ENCODE measurements around the gene OSBPL7. TPM values are rescaled to one million over a fixed set of nuclear protein-coding genes. Genes with fewer than 3 reads are reported as not detected.

OSBPL7 gene
- total RNA-seq, 1 donor from 2014 or later: 28.8 TPM

DNA sequence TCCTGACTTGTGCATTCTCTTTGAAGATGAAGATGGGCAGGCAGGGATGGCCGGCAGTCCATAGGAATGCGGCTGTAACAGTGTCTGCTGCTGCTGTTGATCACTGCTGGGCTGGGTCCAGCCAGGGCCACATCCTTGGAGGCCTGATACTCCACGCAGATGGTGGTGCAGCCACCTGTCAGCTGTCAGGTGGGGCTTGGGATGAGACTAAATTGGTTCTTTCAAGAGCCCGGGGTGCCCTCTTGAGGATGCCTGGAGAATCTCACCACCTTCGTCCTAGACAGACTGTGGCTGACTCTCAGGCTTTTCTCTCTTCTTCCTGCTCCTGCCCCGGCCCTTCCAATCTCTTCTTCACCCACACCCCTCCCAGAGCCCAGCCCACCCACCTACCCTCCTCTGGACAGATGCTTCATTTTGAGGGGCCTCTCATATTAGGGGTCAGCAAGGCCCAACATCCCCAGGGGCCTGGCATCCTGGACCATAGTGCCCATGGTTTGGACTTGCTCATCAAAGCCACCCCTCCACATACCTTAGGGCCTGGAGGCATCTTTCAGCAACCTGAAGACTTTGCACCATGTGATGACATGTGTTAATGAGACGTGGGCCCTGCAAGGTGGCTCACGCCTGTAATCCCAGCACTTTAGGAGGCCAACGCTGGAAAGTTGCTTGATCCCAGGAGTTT is 19.1 kb downstream of the OSBPL7 start:
- Histone ChIP-seq H3K4me1 (no peaks in the 10 kb centered on the region), H3K4me3 (no peak overlapping the region), H3K9me3 (no peaks in the 10 kb centered on the region), H3K27me3 (no peaks in the 10 kb centered on the region), H3K27ac (no peak overlapping the region), H3K36me3 (peaks cover 0 to 10% of the 10 kb centered on the region in 2 donors)
- DNase-seq (ENCODE audit: low spot score in 2 of 2): no peak
- TF ChIP-seq, protein P1, sequence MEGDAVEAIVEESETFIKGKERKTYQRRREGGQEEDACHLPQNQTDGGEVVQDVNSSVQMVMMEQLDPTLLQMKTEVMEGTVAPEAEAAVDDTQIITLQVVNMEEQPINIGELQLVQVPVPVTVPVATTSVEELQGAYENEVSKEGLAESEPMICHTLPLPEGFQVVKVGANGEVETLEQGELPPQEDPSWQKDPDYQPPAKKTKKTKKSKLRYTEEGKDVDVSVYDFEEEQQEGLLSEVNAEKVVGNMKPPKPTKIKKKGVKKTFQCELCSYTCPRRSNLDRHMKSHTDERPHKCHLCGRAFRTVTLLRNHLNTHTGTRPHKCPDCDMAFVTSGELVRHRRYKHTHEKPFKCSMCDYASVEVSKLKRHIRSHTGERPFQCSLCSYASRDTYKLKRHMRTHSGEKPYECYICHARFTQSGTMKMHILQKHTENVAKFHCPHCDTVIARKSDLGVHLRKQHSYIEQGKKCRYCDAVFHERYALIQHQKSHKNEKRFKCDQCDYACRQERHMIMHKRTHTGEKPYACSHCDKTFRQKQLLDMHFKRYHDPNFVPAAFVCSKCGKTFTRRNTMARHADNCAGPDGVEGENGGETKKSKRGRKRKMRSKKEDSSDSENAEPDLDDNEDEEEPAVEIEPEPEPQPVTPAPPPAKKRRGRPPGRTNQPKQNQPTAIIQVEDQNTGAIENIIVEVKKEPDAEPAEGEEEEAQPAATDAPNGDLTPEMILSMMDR (IDR thresholded peaks at IDR 0.05): peak; percentile 14 to 47 (median 21)
- intact Hi-C loops (cut with DNase I): no loop called here

GRCh38 chr17:47801906-47802305 is 19.7 kb downstream of the OSBPL7 start:
- DNase-seq (ENCODE audit: low spot score in 2 of 2): no peak
- TF ChIP-seq, protein P1 (IDR thresholded peaks at IDR 0.05): no peak
- H3K9me3 ChIP-seq: no peaks in the 10 kb centered on the region
- no peak overlapping the region for H3K27ac ChIP-seq
- intact Hi-C loops (cut with DNase I): no loop called here
- H3K36me3 ChIP-seq: peaks cover 0 to 4% of the 10 kb centered on the region in 2 donors
- H3K4me3 ChIP-seq: no peak overlapping the region
- H3K4me1 ChIP-seq: no peaks in the 10 kb centered on the region
- H3K27me3 ChIP-seq: no peaks in the 10 kb centered on the region

GRCh38 chr17:47801176-47801765 is 20.3 kb downstream of the OSBPL7 start:
- DNase-seq (ENCODE audit: low spot score in 2 of 2): no peak
- intact Hi-C loops (cut with DNase I): no loop called here
- no peak overlapping the region for H3K4me3 ChIP-seq
- H3K4me1 ChIP-seq: no peaks in the 10 kb centered on the region
- no peaks in the 10 kb centered on the region for H3K27me3 ChIP-seq
- TF ChIP-seq, protein P1 (IDR thresholded peaks at IDR 0.05): no peak
- H3K27ac ChIP-seq: no peak overlapping the region
- H3K36me3 ChIP-seq: no peaks in the 10 kb centered on the region
- H3K9me3 ChIP-seq: no peaks in the 10 kb centered on the region

DNA sequence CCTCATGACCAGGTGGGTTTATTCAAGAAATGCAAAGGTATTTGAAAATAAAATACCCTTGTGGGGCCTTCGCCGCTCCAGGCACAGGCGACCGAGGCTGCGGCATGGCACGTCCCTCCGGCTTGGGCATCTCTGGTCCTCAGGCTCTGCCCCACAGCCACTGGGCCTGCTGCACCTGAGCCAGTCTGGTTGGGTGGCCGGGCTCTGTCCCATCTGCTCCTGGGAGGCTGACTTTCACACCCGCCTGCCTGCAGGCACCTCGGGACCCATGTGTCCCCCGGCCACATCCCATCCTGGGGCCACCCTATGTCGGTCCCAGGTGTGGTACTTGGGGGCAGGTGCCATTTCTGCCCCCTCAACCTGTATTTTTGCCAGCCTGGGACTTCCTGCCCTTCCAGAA is 20.9 kb downstream of the OSBPL7 start:
- Histone ChIP-seq H3K27ac (no peak overlapping the region), H3K9me3 (no peaks in the 10 kb centered on the region), H3K4me3 (no peak overlapping the region), H3K4me1 (no peaks in the 10 kb centered on the region), H3K36me3 (no peaks in the 10 kb centered on the region), H3K27me3 (no peaks in the 10 kb centered on the region)
- DNase-seq (ENCODE audit: low spot score in 2 of 2): no peak
- intact Hi-C loops (cut with DNase I): no loop called here
- TF ChIP-seq, protein P1 (IDR thresholded peaks at IDR 0.05): no peak

- H3K27ac ChIP-seq: no peak overlapping the region
- intact Hi-C loops (cut with DNase I): no loop called here
- H3K9me3 ChIP-seq: no peaks in the 10 kb centered on the region
- no peak overlapping the region for H3K4me3 ChIP-seq
- no peaks in the 10 kb centered on the region for H3K27me3 ChIP-seq
- TF ChIP-seq, protein P1 (IDR thresholded peaks at IDR 0.05): no peak
- H3K4me1 ChIP-seq: no peaks in the 10 kb centered on the region
- no peak for DNase-seq (ENCODE audit: low spot score in 2 of 2)
- H3K36me3 ChIP-seq: no peaks in the 10 kb centered on the region
Observed at GRCh38 chr17:47797797-47798196, 23.8 kb downstream of the OSBPL7 start.

All from ascending aorta (tissue), 2 donors.